Endodermal cell (in vitro differentiated cells): ENCODE measurements around the gene CCT6A. TPM values are rescaled to one million over a fixed set of nuclear protein-coding genes. Genes with fewer than 3 reads are reported as not detected.
A peak's percentile ranks its signal among the peaks of the same experiment; 100 is the strongest.
"Not testable (repeated sequence)": the region's sequence is repeated elsewhere in the genome, so short reads cannot be mapped to it uniquely, and the experiment has no call there.

Experiments used
- DNase-seq: peaks from one replicate; pipeline ENCODE4 v3.0.0-alpha.2; 2017
- H3K27ac ChIP-seq: 2 replicates; pipeline ENCODE4 v1.5.1; 2013; ENCODE audit warnings: mild to moderate bottlenecking, low read depth, low read length, moderate library complexity
- H3K27me3 ChIP-seq: 2 replicates; pipeline ENCODE4 v1.6.1; 2013; ENCODE audit warnings: mild to moderate bottlenecking, low read length, moderate library complexity; ENCODE audit not compliant: insufficient read depth, control insufficient read depth, poor library complexity, severe bottlenecking
- H3K36me3 ChIP-seq: 2 replicates; pipeline ENCODE4 v1.7.0; 2013; ENCODE audit warnings: mild to moderate bottlenecking, low read length, moderate library complexity; ENCODE audit not compliant: control insufficient read depth, insufficient read depth
- H3K4me1 ChIP-seq: one replicate; pipeline ENCODE4 v1.7.0; 2013; ENCODE audit warnings: low read length; ENCODE audit not compliant: control insufficient read depth, insufficient read depth
- H3K4me3 ChIP-seq: 2 replicates; pipeline ENCODE4 v1.5.1; 2013; ENCODE audit warnings: mild to moderate bottlenecking, low read length, moderate library complexity
- H3K9ac ChIP-seq: 2 replicates; pipeline ENCODE4 v1.6.1; 2013; ENCODE audit warnings: mild to moderate bottlenecking, low read length, moderate library complexity; ENCODE audit not compliant: poor library complexity, severe bottlenecking; ENCODE audit errors: extremely low read depth
- H3K9me3 ChIP-seq: 2 replicates; pipeline ENCODE4 v1.6.1; 2013; ENCODE audit warnings: mild to moderate bottlenecking, low read length, moderate library complexity; ENCODE audit not compliant: control insufficient read depth
- H3K27ac Mint-ChIP-seq: 2 replicates; pipeline ENCODE4 v1.8.0; 2020; ENCODE audit warnings: mixed read lengths
- H3K27me3 Mint-ChIP-seq: 2 replicates; pipeline ENCODE4 v1.8.0; 2021; ENCODE audit warnings: mild to moderate bottlenecking, mixed read lengths; ENCODE audit not compliant: insufficient read depth
- H3K36me3 Mint-ChIP-seq: 2 replicates; pipeline ENCODE4 v1.8.0; 2020; ENCODE audit warnings: low read depth, mixed read lengths
- H3K4me1 Mint-ChIP-seq: 2 replicates; pipeline ENCODE4 v1.8.0; 2020; ENCODE audit warnings: mixed read lengths
- H3K4me3 Mint-ChIP-seq: 2 replicates; pipeline ENCODE4 v1.8.0; 2020; ENCODE audit warnings: mild to moderate bottlenecking, moderate library complexity, mixed read lengths
- H3K9me3 Mint-ChIP-seq: 2 replicates; pipeline ENCODE4 v1.8.0; 2020; ENCODE audit warnings: mild to moderate bottlenecking, mixed read lengths
- WGBS, 2 experiments: methylation state at CpG; one replicate each; pipeline versions ENCODE4 v1.1.5 to v1.1.7; 2013; ENCODE audit warnings: missing lambda C conversion rate in 2 of 2, mixed read lengths in 1 of 2; ENCODE audit not compliant: insufficient coverage in 1 of 2, insufficient read length in 1 of 2; 5-methylcytosine and 5-hydroxymethylcytosine counted together
- total RNA-seq, 2 donors: library from RNA; stranded (reverse); fragmentation: NEBNext Ultra II Directional in 1 of 2; extraction: Animal tissue kit (Norgen Biotek cat#: 25700) in 1 of 2; gene quantifications; 2 replicates in 1 of 2; 3 replicates in 1 of 2; pipeline ENCODE4 v1.2.1, GENCODE V29; 2021
- TF ChIP-seq, protein P1 (sequence below): fragments of 200-600 bp; sonication (generic); conservative IDR thresholded peaks from 2 replicates; pipeline ENCODE4 v1.5.0; 2021; ENCODE audit warnings: antibody characterized with exemption, mild to moderate bottlenecking

CCT6A gene
- total RNA-seq, 2 donors from 2014 or later, result 225 to 230 TPM

DNA sequence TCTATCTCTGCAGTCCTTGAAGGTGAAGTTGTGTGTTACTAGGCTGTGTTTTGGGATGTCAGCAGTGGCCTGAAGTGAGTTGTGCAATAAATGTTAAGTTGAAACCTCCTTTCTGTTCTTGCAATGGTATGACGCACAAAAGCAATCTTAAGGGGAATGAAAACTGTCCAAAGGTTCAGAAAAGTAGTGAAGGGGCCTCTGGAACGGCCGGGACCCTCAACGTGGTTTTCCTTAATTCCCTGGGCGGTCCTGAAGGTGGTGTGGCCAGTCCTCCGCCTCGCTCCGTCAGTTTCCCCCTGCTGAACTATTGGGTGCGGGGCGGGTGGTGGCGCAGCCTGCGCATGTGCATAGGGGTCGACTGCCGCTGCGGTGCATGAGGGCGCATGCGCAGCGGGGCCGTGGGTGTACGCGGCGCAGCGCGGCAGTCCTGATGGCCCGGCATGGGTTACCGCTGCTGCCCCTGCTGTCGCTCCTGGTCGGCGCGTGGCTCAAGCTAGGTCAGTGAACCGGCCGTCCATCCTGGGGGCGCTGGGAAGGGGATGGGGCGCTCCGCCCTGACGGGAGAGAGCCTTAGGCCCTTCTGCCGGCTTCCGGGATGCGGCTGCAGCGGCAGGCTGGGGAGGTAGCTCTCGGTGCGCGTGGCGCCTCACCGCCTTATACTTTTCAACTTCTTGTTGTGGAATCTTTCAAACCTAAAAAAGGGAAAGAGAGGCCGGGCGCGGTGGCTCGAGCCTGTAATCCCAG is 12.5 kb downstream of the CCT6A start, which contains the start of gene SUMF2:
Gene SUMF2 (plus strand): TSS at position 405 of the 744 bp plus-strand sequence. CDS start 26 bp downstream, at position 431.
- H3K4me1 Mint-ChIP-seq, result peaks cover 3% of the 10 kb centered on the region
- no peaks in the 10 kb centered on the region for H3K27me3 ChIP-seq
- peaks cover 57% of the 10 kb centered on the region for H3K36me3 ChIP-seq
- peak within 1 kb of the TSS; percentile 89 for H3K4me3 ChIP-seq
- H3K27ac Mint-ChIP-seq, result peak within 1 kb of the TSS; percentile 87
- DNase-seq, result peak; percentile 96
- no peaks in the 10 kb centered on the region for H3K27me3 Mint-ChIP-seq
- peak within 1 kb of the TSS; percentile 87 for H3K27ac ChIP-seq
- peaks cover 3% of the 10 kb centered on the region for H3K4me1 ChIP-seq
- H3K4me3 Mint-ChIP-seq, result peak within 1 kb of the TSS; percentile 93
- H3K9me3 Mint-ChIP-seq, result no peaks in the 10 kb centered on the region
- H3K36me3 Mint-ChIP-seq, result peaks cover 56% of the 10 kb centered on the region
- 1% methylated on average over 49 of the region's 49 CpGs; no CpG with 5 or more reads in 1 of the 2 experiments for whole genome bisulfite sequencing, 2 experiments
- no peaks in the 10 kb centered on the region for H3K9me3 ChIP-seq
- TF ChIP-seq, protein P1, sequence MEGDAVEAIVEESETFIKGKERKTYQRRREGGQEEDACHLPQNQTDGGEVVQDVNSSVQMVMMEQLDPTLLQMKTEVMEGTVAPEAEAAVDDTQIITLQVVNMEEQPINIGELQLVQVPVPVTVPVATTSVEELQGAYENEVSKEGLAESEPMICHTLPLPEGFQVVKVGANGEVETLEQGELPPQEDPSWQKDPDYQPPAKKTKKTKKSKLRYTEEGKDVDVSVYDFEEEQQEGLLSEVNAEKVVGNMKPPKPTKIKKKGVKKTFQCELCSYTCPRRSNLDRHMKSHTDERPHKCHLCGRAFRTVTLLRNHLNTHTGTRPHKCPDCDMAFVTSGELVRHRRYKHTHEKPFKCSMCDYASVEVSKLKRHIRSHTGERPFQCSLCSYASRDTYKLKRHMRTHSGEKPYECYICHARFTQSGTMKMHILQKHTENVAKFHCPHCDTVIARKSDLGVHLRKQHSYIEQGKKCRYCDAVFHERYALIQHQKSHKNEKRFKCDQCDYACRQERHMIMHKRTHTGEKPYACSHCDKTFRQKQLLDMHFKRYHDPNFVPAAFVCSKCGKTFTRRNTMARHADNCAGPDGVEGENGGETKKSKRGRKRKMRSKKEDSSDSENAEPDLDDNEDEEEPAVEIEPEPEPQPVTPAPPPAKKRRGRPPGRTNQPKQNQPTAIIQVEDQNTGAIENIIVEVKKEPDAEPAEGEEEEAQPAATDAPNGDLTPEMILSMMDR, result peak; percentile 40
- peak within 1 kb of the TSS; percentile 83 for H3K9ac ChIP-seq

DNA sequence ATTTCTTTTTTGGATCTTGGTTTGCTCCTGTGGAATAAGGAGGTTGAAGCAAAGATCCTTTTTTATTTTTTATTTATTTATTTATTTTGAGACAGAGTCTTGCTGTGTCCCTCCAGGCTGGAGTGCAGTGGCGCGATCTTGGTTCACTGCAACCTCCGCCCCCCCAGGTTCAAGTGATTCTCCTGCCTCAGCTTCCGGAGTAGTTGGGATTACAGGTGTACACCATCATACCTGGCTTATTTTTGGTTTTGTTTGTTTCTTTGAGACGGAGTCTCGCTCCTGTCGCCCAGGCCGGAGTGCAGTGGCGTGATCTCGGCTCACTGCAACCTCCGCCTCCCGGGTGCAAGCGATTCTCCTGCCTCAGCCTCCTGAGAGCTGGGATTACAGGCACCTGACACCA is 14.8 kb downstream of the CCT6A start:
- H3K9ac ChIP-seq, H3K27me3 ChIP-seq, H3K4me1 Mint-ChIP-seq, H3K9me3 Mint-ChIP-seq, H3K4me3 ChIP-seq, H3K4me1 ChIP-seq, H3K27ac Mint-ChIP-seq, H3K27ac ChIP-seq, DNase-seq, H3K9me3 ChIP-seq, H3K27me3 Mint-ChIP-seq, H3K4me3 Mint-ChIP-seq: not testable (repeated sequence)
- WGBS, 2 experiments, result 95 to 97% methylated on average over 12 to 13 of the region's 13 CpGs
- peaks cover 45% of the 10 kb centered on the region for H3K36me3 Mint-ChIP-seq
- peaks cover 50% of the 10 kb centered on the region for H3K36me3 ChIP-seq

DNA sequence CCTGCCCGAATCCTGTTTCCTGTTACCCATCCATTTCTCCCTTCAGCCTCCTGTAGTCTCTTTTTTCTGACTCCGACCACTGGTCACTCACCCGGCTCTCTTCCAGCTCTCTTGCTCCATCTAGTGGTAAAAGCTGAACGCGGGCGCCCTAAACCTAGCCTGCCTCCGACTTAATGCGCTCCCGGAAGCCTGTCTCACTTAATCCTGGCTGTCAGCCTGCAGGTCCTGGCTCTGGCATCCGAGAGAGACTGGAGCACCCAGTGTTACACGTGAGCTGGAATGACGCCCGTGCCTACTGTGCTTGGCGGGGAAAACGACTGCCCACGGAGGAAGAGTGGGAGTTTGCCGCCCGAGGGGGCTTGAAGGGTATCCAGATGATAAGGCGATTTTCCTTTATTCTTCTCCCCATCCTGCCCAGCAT is 22.8 kb downstream of the CCT6A start:
- peak; percentile 96 for DNase-seq
- H3K36me3 Mint-ChIP-seq, result peaks cover 45% of the 10 kb centered on the region
- H3K4me3 ChIP-seq, result no peak overlapping the region
- no peaks in the 10 kb centered on the region for H3K27me3 Mint-ChIP-seq
- H3K9me3 Mint-ChIP-seq, result no peaks in the 10 kb centered on the region
- peak overlapping the region; percentile 87 for H3K27ac Mint-ChIP-seq
- H3K27me3 ChIP-seq, result no peaks in the 10 kb centered on the region
- no peak overlapping the region for H3K4me3 Mint-ChIP-seq
- H3K4me1 ChIP-seq, result no peaks in the 10 kb centered on the region
- no peaks in the 10 kb centered on the region for H3K9me3 ChIP-seq
- peaks cover 2% of the 10 kb centered on the region for H3K4me1 Mint-ChIP-seq
- TF ChIP-seq, protein P1, result peak; percentile 96
- no peak overlapping the region for H3K9ac ChIP-seq
- H3K36me3 ChIP-seq, result peaks cover 38% of the 10 kb centered on the region
- 35 to 41% methylated on average over 9 to 19 of the region's 19 CpGs for WGBS, 2 experiments
- H3K27ac ChIP-seq, result no peak overlapping the region
